Lower leg skin (tissue), 4 donors: Measurements from ENCODE around the gene ZNF816. TPM values are rescaled to one million over a fixed set of nuclear protein-coding genes. Genes with fewer than 3 reads are reported as not detected.

Experiments used
- DNase-seq, 2 donors: peaks; one replicate each; pipeline ENCODE4 v3.0.0-alpha.2; 2019; ENCODE audit warnings: low spot score in 2 of 2
- H3K4me3 ChIP-seq: fragments of 200-600 bp; sonication (generic); 2 replicates; pipeline ENCODE4 v1.5.1; 2017; ENCODE audit warnings: mild to moderate bottlenecking, low read depth; ENCODE audit not compliant: poor library complexity, severe bottlenecking
- POLR2A ChIP-seq, 2 donors: fragments of 450-650 bp; IDR thresholded peaks; one replicate each; pipeline ENCODE4 v1.6.1; 2016 to 2017; ENCODE audit warnings: antibody characterized with exemption in 2 of 2, mild to moderate bottlenecking in 1 of 2, moderate library complexity in 1 of 2
- WGBS, 2 donors: methylation state at CpG; one replicate each; pipeline ENCODE4 v1.1.5; 2018; 5-methylcytosine and 5-hydroxymethylcytosine counted together
- intact Hi-C: fragments of 100-400 bp; cut with DNase I; formaldehyde crosslinking; loops from one replicate; pipeline ENCODE4 v1.15.0; 2023; ENCODE audit warnings: low total_unique reads
- total RNA-seq, 4 donors: library from RNA; depleted of rRNA; stranded (reverse); fragments of >200 nt; gene quantifications; one replicate each; pipeline ENCODE4 v1.1.0, GENCODE V29; 2016
- TF ChIP-seq, protein P1 (sequence below), 3 donors: fragments of 450-650 bp; IDR thresholded peaks; one replicate each; pipeline ENCODE4 v1.5.1; 2016; ENCODE audit warnings: antibody characterized with exemption in 3 of 3, mild to moderate bottlenecking in 3 of 3, moderate library complexity in 2 of 3

ZNF816 gene
- total RNA-seq, 4 donors from 2014 or later = 3.2 to 17.8 (median 5.5) TPM

DNA sequence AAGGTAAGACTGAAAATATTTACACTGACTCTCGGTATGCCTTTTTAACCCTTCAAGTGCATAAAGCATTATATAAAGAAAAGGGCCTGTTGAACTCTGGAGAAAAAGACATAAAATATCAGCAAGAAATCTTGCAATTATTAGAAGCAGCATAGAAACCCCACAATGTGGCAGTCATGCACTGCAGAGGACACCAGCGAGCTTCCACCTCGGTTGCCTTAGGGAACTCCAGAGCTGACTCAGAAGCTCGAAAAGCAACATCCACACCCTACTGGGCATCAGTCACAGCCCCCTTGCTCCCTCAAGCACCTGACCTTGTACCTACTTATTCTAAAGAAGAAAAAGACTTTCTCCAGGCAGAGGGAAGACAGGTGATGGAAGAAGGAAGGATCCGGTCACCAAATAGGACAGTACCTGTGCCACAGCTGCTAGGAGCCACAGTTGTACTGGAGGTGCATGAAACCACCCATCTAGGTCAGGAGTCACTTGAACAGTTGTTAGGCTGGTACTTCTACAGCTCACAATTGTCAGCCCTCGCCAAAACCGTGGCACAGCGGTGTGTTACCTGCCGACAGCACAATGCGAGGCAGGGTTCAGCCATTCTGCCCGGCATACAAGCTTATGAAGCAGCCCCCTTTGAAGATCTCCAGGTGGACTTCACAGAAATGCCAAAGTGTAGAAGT is 2.9 kb downstream of the ZNF816 start:
- TF ChIP-seq POLR2A (IDR thresholded peaks at IDR 0.05) = no peak
- TF ChIP-seq, protein P1, sequence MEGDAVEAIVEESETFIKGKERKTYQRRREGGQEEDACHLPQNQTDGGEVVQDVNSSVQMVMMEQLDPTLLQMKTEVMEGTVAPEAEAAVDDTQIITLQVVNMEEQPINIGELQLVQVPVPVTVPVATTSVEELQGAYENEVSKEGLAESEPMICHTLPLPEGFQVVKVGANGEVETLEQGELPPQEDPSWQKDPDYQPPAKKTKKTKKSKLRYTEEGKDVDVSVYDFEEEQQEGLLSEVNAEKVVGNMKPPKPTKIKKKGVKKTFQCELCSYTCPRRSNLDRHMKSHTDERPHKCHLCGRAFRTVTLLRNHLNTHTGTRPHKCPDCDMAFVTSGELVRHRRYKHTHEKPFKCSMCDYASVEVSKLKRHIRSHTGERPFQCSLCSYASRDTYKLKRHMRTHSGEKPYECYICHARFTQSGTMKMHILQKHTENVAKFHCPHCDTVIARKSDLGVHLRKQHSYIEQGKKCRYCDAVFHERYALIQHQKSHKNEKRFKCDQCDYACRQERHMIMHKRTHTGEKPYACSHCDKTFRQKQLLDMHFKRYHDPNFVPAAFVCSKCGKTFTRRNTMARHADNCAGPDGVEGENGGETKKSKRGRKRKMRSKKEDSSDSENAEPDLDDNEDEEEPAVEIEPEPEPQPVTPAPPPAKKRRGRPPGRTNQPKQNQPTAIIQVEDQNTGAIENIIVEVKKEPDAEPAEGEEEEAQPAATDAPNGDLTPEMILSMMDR (IDR thresholded peaks at IDR 0.05) = no peak
- intact Hi-C loops = no loop called here
- 90 to 92% methylated on average over 11 of the region's 11 CpGs for WGBS, 2 donors
- H3K4me3 ChIP-seq = no peak overlapping the region
- DNase-seq = peak in 1 of 2 donors; percentile 56

DNA sequence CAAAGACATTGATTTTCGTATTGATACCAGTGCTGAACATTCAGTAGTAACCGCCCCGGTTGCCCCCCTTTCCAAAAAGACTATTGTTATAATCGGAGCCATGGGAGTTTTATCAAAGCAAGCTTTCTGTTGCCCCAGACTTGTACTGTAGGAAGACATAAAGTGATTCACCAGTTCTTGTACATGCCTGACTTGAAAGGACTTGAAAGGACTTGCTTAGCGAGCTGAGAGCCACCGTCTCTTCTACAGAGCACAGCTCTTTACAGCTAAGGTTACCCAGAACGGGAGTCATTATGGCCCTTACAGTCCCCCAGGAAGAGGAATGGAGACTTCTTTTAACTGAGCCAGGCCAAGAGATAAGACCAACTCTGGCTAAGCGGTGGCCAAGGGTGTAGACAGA is 5.1 kb downstream of the ZNF816 start:
- DNase-seq = peak in 1 of 2 donors; percentile 8
- H3K4me3 ChIP-seq = no peak overlapping the region
- TF ChIP-seq, protein P1 (IDR thresholded peaks at IDR 0.05) = no peak
- TF ChIP-seq POLR2A (IDR thresholded peaks at IDR 0.05) = no peak
- intact Hi-C loops = no loop called here
- 76 to 82% methylated on average over 8 of the region's 8 CpGs for WGBS, 2 donors

DNA sequence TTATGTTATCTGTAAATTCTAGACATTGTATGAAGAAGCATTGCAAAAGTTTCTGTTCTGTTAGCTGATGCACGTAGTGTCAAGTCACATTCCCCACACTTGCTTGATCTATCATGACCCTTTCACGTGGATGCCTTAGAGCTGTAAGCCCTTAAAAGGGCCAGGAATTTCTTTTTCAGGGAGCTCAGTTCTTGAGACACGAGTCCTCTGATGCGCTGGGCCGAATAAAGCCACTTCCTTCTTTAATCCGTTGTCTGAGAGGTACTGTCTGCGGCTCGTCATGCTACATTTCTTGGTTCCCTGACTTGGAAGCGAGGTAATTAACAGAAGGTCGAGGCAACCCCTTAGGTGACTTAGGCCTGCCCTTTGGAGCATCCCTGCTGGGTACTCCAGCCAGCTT is 5.8 kb downstream of the ZNF816 start:
- TF ChIP-seq POLR2A (IDR thresholded peaks at IDR 0.05) = no peak
- TF ChIP-seq, protein P1 (IDR thresholded peaks at IDR 0.05) = no peak
- WGBS, 2 donors = 96 to 97% methylated on average over 10 of the region's 10 CpGs
- DNase-seq = peak in 1 of 2 donors; percentile 32
- no peak overlapping the region for H3K4me3 ChIP-seq
- intact Hi-C loops = no loop called here

DNA sequence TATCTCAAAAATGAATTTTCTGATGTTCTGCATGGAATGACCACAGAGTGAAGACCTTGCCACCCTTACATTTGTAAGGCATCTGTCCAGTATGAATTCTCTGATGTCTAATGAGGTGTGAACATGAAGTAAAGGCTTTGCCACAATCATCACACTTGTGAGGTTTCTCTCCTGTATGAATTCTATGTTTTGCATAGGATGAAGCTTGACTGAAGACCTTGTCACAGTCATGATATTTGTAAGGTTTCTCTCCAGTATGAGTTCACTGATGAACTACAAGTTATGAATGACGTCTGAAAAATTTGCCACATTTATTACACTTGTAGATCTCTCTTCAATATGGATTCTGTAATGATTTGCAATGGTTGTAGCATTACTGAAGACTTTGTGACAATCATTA is 13.3 kb downstream of the ZNF816 start:
- 97 to 100% methylated on average over 1 of the region's 1 CpG for WGBS, 2 donors
- intact Hi-C loops = no loop called here
- no peak overlapping the region for H3K4me3 ChIP-seq
- no peak for TF ChIP-seq POLR2A (IDR thresholded peaks at IDR 0.05)
- TF ChIP-seq, protein P1 (IDR thresholded peaks at IDR 0.05) = no peak
- no peak for DNase-seq

DNA sequence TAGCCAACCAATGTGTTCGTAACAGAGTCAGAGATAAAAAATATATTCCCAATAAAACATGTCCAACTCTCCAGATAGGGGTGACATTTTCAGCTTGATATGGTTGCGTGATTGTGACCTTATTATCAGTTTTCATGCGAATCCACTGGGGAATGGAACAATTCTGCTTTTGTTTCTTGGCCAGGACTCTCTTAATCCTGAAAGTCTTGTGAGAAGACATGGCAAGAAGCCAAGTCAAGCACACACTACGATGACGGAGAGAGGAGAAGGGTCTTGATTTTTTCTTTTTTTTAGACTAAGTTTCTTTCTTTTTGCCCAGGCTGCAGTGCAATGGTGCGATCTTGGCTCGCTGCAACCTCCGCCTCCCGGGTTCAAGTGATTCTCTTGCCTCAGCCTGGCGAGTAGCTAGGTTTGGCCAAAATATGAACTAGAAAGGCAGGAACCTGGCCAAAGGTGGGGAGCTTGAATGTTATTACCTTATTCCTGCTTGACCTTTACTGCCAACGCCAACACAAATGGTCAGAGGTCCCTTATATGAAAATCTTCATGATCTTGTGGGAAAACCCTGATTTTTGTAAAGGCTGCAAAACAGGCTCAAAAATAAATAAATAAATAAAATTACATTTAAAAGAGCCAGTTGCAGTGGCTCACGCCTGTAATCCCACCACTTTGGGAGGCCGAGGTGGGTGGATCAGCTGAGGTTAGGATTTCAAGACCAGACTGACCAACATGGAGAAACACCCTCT is 14.5 kb downstream of the ZNF816 start:
- TF ChIP-seq, protein P1 (IDR thresholded peaks at IDR 0.05) = no peak
- TF ChIP-seq POLR2A (IDR thresholded peaks at IDR 0.05) = no peak
- intact Hi-C loops = no loop called here
- WGBS, 2 donors = 95 to 96% methylated on average over 13 of the region's 13 CpGs
- peak in 1 of 2 donors; percentile 20 for DNase-seq
- no peak overlapping the region for H3K4me3 ChIP-seq
